IPS DF 6.9 (cell line): ENCODE results near the gene TERT.
A peak's percentile ranks its signal among the peaks of the same experiment; 100 is the strongest.

ENCODE experiments used
- DNase-seq: peaks from one replicate; pipeline ENCODE4 v3.0.0-alpha.2; 2013; ENCODE audit warnings: low read depth, low spot score
- H3K27ac ChIP-seq: one replicate; pipeline ENCODE4 v1.5.1; 2013; ENCODE audit warnings: low read length, control low read depth
- H3K27me3 ChIP-seq: 2 replicates; pipeline ENCODE4 v1.6.1; 2013; ENCODE audit warnings: mild to moderate bottlenecking, low read length; ENCODE audit not compliant: control insufficient read depth, insufficient read depth
- H3K36me3 ChIP-seq: 2 replicates; pipeline ENCODE4 v1.6.1; 2013; ENCODE audit warnings: low read length; ENCODE audit not compliant: control insufficient read depth, insufficient read depth
- H3K4me1 ChIP-seq: 2 replicates; pipeline ENCODE4 v1.6.1; 2013; ENCODE audit warnings: low read length; ENCODE audit not compliant: control insufficient read depth, insufficient read depth
- H3K4me3 ChIP-seq: 2 replicates; pipeline ENCODE4 v1.5.1; 2013; ENCODE audit warnings: mild to moderate bottlenecking, low read length
- H3K9me3 ChIP-seq: 2 replicates; pipeline ENCODE4 v1.6.1; 2013; ENCODE audit warnings: low read length, inconsistent platforms; ENCODE audit not compliant: control insufficient read depth, insufficient read depth
- WGBS: extraction: QIAGEN DNeasy Blood & Tissue Kit; methylation state at CpG from one replicate; pipeline ENCODE4 v1.1.7; 2013; ENCODE audit warnings: mixed read lengths, missing lambda C conversion rate; ENCODE audit not compliant: insufficient read length, insufficient coverage; 5-methylcytosine and 5-hydroxymethylcytosine counted together

TERT gene

DNA sequence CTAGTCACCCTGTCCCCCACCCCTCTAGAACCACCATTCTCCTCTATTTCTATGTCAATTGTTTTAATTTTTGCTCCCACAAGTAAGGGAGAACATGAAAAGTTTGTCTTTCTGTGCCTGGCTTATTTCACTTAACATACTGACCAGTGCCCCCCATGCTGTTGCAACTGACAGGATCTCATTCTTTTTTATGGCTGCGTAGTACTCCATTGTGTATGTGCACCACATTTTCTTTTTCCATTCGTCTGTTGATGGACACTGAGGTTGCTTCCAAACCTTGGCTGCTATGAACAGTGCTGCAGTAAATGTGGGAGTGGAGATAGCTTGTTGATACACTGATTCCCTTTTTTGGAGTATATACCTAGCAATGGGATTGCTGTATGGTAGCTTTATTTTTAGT, 7.4 kb upstream of the TERT start:
- Histone ChIP-seq H3K27me3 (no peaks in the 10 kb centered on the region), H3K9me3 (no peaks in the 10 kb centered on the region), H3K4me3 (no peak overlapping the region), H3K36me3 (no peaks in the 10 kb centered on the region), H3K4me1 (no peaks in the 10 kb centered on the region), H3K27ac (no peak overlapping the region)
- DNase-seq, result no peak
- no CpG with 5 or more reads among the region's 2 CpGs for WGBS

DNA sequence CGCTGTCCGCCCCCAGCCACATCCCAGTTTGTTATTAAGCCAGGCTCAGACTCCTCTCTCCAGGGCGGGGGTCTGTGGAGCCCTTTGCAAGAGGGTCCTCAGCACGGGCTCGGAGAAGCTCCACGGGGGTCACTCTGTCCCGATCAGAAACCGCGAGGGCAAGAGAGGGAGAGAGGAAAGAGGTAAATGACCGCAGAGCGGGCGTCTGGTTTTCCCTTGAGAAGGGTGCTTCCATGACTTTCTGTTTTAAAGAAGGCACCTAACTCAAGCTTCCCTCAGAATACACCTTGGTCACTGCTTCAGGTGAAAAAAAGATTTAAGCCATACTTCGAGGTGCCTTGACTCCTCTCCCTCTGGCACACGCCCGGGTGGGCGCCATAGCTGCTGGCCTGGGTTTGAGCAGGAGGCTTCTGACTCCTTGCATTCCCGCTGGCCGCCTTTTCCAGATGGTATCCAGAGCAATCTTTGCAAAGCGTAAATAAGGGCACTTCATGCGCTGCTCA, 5.8 kb upstream of the TERT start:
- DNase-seq, result no peak
- no peaks in the 10 kb centered on the region for H3K27me3 ChIP-seq
- no CpG with 5 or more reads among the region's 20 CpGs for WGBS
- H3K36me3 ChIP-seq, result no peaks in the 10 kb centered on the region
- H3K4me3 ChIP-seq, result no peak overlapping the region
- no peak overlapping the region for H3K27ac ChIP-seq
- H3K4me1 ChIP-seq, result peaks cover 3% of the 10 kb centered on the region
- no peaks in the 10 kb centered on the region for H3K9me3 ChIP-seq

DNA sequence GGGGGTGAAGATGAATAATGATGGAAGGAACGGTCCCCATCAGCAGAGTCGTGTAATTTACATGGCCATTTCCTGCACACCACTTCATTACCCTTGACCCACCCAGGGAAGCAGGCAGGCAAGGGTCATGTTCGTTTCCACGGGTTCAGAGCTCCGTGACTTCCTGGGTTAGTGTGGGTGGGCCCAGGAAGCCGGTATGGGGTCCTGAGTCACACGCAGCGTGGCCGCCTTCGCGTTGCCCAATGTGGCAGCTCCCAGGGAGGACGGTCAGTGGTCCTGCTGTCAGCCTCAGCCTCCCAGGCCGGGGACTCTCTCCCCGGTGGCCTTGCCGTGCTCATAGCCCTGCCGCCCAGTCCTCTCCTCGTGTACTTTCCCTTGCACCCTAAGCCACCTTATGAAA, 5.1 kb upstream of the TERT start:
- Histone ChIP-seq H3K27ac (no peak overlapping the region), H3K4me3 (no peak overlapping the region), H3K27me3 (no peaks in the 10 kb centered on the region), H3K4me1 (peaks cover 4% of the 10 kb centered on the region), H3K9me3 (no peaks in the 10 kb centered on the region), H3K36me3 (no peaks in the 10 kb centered on the region)
- WGBS, result no CpG with 5 or more reads among the region's 17 CpGs
- DNase-seq, result no peak

DNA sequence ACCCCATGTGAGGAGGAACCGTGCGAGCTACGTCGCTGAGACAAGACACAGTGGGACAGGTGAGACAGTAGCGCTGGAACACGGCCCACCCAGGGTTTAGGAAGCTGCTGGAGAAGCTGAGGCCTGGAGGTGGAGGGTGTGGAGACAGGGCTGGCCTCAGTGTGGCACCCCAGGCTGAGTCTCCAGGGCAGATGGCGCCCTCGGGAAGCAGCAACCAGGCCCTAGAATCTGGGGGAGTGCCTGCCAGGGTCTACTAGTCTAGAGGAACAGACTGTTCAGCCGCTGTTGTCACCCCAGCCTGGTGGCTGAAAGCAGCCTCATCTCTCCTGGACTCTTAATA, 4.6 kb upstream of the TERT start:
- no CpG with 5 or more reads among the region's 9 CpGs for WGBS
- no peak for DNase-seq
- Histone ChIP-seq H3K36me3 (no peaks in the 10 kb centered on the region), H3K4me3 (no peak overlapping the region), H3K4me1 (peaks cover 4% of the 10 kb centered on the region), H3K27me3 (no peaks in the 10 kb centered on the region), H3K9me3 (no peaks in the 10 kb centered on the region), H3K27ac (no peak overlapping the region)

DNA sequence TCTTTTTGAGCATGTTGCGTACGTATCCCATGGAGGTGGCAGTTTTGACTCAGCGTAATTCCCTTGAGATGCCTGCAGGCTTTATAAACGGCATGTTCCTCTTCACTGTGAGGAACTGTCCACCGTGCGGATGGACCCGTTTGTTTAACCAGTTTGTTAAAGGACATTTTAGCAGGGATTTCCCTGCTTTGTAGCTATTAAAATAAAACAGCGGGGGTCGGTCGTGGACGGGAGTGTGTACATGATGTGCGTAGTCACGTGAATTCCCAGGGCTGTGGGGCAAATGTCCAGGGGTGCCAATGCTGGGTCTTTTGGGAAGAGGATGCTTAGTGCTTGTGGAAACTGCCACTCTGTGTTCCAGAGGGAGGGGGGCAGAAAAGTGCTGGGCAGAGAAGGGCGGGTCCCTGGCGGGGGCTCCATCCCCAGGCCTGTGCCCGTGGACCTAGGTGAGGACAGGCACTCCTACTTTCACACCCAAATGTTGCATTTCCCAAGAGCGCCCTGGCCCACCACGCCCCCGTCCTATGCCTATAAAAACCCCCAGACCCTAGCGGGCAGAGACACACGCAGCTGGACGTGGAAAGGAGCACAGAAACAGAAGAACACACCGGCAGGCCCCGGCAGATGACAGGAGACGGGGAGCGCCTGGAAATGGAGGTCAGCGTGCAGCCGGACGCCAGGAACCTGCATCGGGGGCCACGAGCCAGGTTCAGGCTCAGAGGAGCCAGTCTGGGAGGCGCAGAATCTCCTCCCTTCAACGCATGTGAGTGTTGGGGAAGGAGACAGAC, 4.0 kb upstream of the TERT start:
- Histone ChIP-seq H3K27me3 (no peaks in the 10 kb centered on the region), H3K9me3 (no peaks in the 10 kb centered on the region), H3K4me3 (no peak overlapping the region), H3K36me3 (no peaks in the 10 kb centered on the region), H3K27ac (no peak overlapping the region), H3K4me1 (peaks cover 5% of the 10 kb centered on the region)
- no peak for DNase-seq
- no CpG with 5 or more reads among the region's 33 CpGs for WGBS

DNA sequence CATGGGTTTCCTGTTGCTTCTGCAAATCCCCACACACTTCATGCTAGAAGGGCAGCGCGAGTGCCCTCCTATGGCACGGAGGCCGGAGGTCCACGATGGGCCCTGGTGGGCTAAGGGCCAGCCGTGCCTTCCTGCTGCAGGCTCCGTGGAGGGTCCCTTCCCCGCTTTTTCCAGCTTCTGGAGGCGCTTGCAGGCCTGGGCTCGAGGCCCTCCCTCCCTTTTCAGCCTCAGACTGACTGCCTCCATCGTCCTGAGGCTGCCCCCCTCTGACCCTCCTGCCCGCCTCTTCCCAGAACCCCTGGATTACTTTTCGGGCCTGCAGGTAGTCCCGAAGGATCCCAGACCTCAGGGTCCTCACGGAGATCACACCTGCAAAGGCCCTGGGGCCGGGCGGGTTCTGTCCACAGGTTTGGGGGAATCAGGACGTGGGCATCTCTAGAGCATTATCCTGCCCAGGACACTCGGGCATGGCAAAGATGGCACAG, 3.2 kb upstream of the TERT start:
- H3K27me3 ChIP-seq, result no peaks in the 10 kb centered on the region

DNA sequence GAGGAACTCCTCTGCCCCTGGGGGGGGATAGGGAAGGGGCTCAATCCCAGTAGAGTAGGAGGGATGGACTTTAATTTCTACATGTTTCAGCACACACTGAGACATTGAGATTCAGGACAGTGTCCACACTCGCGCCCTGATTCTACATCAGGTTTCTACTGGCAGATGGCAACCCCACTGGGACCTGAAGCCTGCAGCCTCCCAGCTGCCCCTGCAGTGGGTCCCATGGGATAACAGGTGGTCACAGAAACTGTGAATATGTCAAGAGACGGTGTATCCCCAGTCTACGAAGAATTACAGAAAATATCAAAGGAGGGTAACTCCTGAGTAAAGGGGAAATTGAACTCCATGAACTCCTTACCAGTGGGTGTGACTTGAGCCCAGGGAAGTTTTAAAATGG, 2.4 kb upstream of the TERT start:
- Histone ChIP-seq H3K4me3 (no peak overlapping the region), H3K27ac (no peak overlapping the region), H3K36me3 (no peaks in the 10 kb centered on the region), H3K9me3 (no peaks in the 10 kb centered on the region), H3K27me3 (no peaks in the 10 kb centered on the region), H3K4me1 (peaks cover 7% of the 10 kb centered on the region)
- no CpG with 5 or more reads among the region's 4 CpGs for WGBS
- no peak for DNase-seq

More for the DNA sequence above, 3.2 kb upstream of the TERT start:
- Histone ChIP-seq H3K4me1 (peaks cover 7% of the 10 kb centered on the region), H3K27ac (no peak overlapping the region), H3K4me3 (no peak overlapping the region), H3K36me3 (no peaks in the 10 kb centered on the region), H3K9me3 (no peaks in the 10 kb centered on the region)
- no peak for DNase-seq
- WGBS, result no CpG with 5 or more reads among the region's 19 CpGs

DNA sequence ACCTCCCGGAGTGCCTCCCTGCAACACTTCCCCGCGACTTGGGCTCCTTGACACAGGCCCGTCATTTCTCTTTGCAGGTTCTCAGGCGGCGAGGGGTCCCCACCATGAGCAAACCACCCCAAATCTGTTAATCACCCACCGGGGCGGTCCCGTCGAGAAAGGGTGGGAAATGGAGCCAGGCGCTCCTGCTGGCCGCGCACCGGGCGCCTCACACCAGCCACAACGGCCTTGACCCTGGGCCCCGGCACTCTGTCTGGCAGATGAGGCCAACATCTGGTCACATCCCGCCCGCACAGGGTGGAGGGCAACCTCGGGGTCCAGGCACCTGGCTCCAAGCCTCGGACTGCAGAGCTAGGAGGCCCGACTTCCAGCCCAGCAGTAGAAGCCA, 776 bp upstream of the TERT start:
- Histone ChIP-seq H3K4me1 (peaks cover 7% of the 10 kb centered on the region), H3K4me3 (peak overlapping the region; percentile 82; the same call in 1 of the 2 replicates), H3K9me3 (no peaks in the 10 kb centered on the region), H3K36me3 (no peaks in the 10 kb centered on the region), H3K27me3 (no peaks in the 10 kb centered on the region), H3K27ac (no peak overlapping the region)
- no peak for DNase-seq
- no CpG with 5 or more reads among the region's 22 CpGs for WGBS

DNA sequence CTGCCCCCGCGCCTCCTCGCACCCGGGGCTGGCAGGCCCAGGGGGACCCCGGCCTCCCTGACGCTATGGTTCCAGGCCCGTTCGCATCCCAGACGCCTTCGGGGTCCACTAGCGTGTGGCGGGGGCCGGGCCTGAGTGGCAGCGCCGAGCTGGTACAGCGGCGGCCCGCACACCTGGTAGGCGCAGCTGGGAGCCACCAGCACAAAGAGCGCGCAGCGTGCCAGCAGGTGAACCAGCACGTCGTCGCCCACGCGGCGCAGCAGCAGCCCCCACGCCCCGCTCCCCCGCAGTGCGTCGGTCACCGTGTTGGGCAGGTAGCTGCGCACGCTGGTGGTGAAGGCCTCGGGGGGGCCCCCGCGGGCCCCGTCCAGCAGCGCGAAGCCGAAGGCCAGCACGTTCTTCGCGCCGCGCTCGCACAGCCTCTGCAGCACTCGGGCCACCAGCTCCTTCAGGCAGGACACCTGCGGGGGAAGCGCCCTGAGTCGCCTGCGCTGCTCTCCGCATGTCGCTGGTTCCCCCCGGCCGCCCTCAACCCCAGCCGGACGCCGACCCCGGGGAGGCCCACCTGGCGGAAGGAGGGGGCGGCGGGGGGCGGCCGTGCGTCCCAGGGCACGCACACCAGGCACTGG, 548 bp downstream of the TERT start:
- Histone ChIP-seq H3K27me3 (no peaks in the 10 kb centered on the region), H3K4me3 (peak overlapping the region; percentile 82)
- no peak for DNase-seq

DNA sequence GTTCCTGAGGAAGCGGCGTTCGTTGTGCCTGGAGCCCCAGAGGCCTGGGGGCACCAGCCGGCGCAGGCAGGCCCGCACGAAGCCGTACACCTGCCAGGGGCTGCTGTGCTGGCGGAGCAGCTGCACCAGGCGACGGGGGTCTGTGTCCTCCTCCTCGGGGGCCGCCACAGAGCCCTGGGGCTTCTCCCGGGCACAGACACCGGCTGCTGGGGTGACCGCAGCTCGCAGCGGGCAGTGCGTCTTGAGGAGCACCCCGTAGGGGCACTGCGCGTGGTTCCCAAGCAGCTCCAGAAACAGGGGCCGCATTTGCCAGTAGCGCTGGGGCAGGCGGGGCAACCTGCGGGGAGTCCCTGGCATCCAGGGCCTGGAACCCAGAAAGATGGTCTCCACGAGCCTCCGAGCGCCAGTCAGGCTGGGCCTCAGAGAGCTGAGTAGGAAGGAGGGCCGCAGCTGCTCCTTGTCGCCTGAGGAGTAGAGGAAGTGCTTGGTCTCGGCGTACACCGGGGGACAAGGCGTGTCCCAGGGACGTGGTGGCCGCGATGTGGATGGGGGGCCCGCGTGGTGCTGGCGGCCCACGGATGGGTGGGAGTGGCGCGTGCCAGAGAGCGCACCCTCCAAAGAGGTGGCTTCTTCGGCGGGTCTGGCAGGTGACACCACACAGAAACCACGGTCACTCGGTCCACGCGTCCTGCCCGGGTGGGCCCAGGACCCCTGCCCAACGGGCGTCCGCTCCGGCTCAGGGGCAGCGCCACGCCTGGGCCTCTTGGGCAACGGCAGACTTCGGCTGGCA, 1.3 kb downstream of the TERT start:
- no peak overlapping the region for H3K27ac ChIP-seq
- no CpG with 5 or more reads among the region's 60 CpGs for WGBS
- H3K9me3 ChIP-seq, result no peaks in the 10 kb centered on the region
- H3K4me1 ChIP-seq, result peaks cover 7% of the 10 kb centered on the region
- H3K36me3 ChIP-seq, result no peaks in the 10 kb centered on the region
- no peak for DNase-seq
- no peak overlapping the region for H3K4me3 ChIP-seq
- H3K27me3 ChIP-seq, result no peaks in the 10 kb centered on the region

More for the DNA sequence above, 548 bp downstream of the TERT start:
- Histone ChIP-seq H3K4me1 (peaks cover 7% of the 10 kb centered on the region), H3K27ac (no peak overlapping the region), H3K36me3 (no peaks in the 10 kb centered on the region), H3K9me3 (no peaks in the 10 kb centered on the region)
- no CpG with 5 or more reads among the region's 69 CpGs for WGBS
